Measurements from ENCODE around the gene KCTD18. TPM values are rescaled to one million over a fixed set of nuclear protein-coding genes. Genes with fewer than 3 reads are reported as not detected.

The KCTD18 gene
- total RNA-seq, 1 experiment from 2014 or later: 14.7 TPM

GRCh38 chr2:200471324-200471848 is 38.5 kb downstream of the KCTD18 start:
- Histone ChIP-seq H3K4me3 (ENCODE audit: low read depth in 2 of 2, low read length in 2 of 2) (no peak overlapping the region), H3K36me3 (ENCODE audit: control insufficient read depth, insufficient read depth, low read length) (peaks cover 40% of the 10 kb centered on the region), H3K27me3 (ENCODE audit: control insufficient read depth, insufficient read depth, low read length) (no peaks in the 10 kb centered on the region), H3K9me3 (ENCODE audit: control insufficient read depth, insufficient read depth, low read depth, low read length) (no peaks in the 10 kb centered on the region), H3K27ac (ENCODE audit: low read length) (peak overlapping the region; percentile 56), H3K4me1 (ENCODE audit: control insufficient read depth, insufficient read depth, low read length) (peaks cover 11% of the 10 kb centered on the region; the same call in 1 of the 2 replicates)
- TF ChIP-seq, protein P1, sequence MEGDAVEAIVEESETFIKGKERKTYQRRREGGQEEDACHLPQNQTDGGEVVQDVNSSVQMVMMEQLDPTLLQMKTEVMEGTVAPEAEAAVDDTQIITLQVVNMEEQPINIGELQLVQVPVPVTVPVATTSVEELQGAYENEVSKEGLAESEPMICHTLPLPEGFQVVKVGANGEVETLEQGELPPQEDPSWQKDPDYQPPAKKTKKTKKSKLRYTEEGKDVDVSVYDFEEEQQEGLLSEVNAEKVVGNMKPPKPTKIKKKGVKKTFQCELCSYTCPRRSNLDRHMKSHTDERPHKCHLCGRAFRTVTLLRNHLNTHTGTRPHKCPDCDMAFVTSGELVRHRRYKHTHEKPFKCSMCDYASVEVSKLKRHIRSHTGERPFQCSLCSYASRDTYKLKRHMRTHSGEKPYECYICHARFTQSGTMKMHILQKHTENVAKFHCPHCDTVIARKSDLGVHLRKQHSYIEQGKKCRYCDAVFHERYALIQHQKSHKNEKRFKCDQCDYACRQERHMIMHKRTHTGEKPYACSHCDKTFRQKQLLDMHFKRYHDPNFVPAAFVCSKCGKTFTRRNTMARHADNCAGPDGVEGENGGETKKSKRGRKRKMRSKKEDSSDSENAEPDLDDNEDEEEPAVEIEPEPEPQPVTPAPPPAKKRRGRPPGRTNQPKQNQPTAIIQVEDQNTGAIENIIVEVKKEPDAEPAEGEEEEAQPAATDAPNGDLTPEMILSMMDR (IDR thresholded peaks at IDR 0.05): peak; percentile 79
- no peak for TF ChIP-seq TCF7L2 (IDR thresholded peaks at IDR 0.05; ENCODE audit: low read depth, low read length)
- intact Hi-C loops (cut with micrococcal nuclease; ENCODE audit: unreplicated experiment): no loop called here
- no peak for DNase-seq (ENCODE audit: low read depth, low spot score)
- ATAC-seq: peak; percentile 55
- CTCF ChIA-PET: interaction anchor here (1.2 kb wide), 1 partner anchor 10 kb away, joined by 3 read pairs; no protein-coding TSS in a partner anchor
- in situ Hi-C loops (cut with HindIII; ENCODE audit: low pct_unique_long_range_greater_than_20kb, low sequenced_read_pairs): no loop called here
- BruUV-seq (replicated peaks): no TSS peak
- POLR2A ChIA-PET: no interaction called here

DNA sequence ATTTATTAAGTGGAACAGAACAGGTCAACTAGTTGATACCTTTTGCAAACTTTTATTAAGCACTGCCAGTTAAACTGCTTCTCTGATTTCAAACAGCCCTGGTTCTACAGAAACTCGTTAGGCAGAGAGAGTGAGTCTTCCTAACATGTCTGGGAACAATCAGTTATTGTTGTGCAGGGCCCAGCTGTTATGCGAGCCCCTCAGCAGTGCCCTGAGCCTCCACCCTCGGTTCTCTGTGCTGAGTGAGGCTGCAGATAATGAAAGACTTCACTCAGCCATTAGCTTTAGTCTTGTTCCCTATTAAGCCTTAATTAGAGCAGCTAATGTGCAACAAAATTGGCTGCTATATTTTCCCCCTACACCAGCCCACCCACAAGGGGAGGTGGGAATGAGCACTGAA is 39.6 kb downstream of the KCTD18 start:
- CTCF ChIA-PET: interaction anchor here (0.6 kb wide), 1 partner anchor 154 kb away, joined by 4 read pairs; no protein-coding TSS in a partner anchor
- in situ Hi-C loops (cut with HindIII; ENCODE audit: low pct_unique_long_range_greater_than_20kb, low sequenced_read_pairs): no loop called here
- H3K27ac ChIP-seq (ENCODE audit: low read length): peak overlapping the region; percentile 66

More for the DNA sequence above, 39.6 kb downstream of the KCTD18 start:
- Histone ChIP-seq H3K4me1 (ENCODE audit: control insufficient read depth, insufficient read depth, low read length) (peaks cover 13% of the 10 kb centered on the region; the same call in 1 of the 2 replicates), H3K27me3 (ENCODE audit: control insufficient read depth, insufficient read depth, low read length) (no peaks in the 10 kb centered on the region), H3K4me3 (ENCODE audit: low read depth in 2 of 2, low read length in 2 of 2) (no peak overlapping the region), H3K36me3 (ENCODE audit: control insufficient read depth, insufficient read depth, low read length) (peaks cover 36% of the 10 kb centered on the region), H3K9me3 (ENCODE audit: control insufficient read depth, insufficient read depth, low read depth, low read length) (no peaks in the 10 kb centered on the region)
- BruUV-seq (replicated peaks): no TSS peak
- TF ChIP-seq REST (IDR thresholded peaks at IDR 0.05; ENCODE audit: insufficient read depth in 1 of 2, low read depth in 2 of 2, low read length in 1 of 2) (no peak), TCF7L2 (IDR thresholded peaks at IDR 0.05; ENCODE audit: low read depth, low read length) (no peak), SIN3A (IDR thresholded peaks at IDR 0.05; ENCODE audit: borderline replicate concordance, insufficient read depth, low read depth, low read length) (no peak), POLR2AphosphoS5 (IDR thresholded peaks at IDR 0.05; ENCODE audit: low read depth, low read length) (no peak)
- TF ChIP-seq, protein P1 (IDR thresholded peaks at IDR 0.05): no peak
- intact Hi-C loops (cut with micrococcal nuclease; ENCODE audit: unreplicated experiment): no loop called here
- no peak for DNase-seq (ENCODE audit: low read depth, low spot score)
- POLR2A ChIA-PET: no interaction called here
- no peak for ATAC-seq

Measured in Panc1 (cell line).